ENCODE measurements around the gene AMH. TPM values are rescaled to one million over a fixed set of nuclear protein-coding genes. Genes with fewer than 3 reads are reported as not detected.

Gene AMH
- total RNA-seq, 1 donor from 2014 or later = 0.86 TPM

DNA sequence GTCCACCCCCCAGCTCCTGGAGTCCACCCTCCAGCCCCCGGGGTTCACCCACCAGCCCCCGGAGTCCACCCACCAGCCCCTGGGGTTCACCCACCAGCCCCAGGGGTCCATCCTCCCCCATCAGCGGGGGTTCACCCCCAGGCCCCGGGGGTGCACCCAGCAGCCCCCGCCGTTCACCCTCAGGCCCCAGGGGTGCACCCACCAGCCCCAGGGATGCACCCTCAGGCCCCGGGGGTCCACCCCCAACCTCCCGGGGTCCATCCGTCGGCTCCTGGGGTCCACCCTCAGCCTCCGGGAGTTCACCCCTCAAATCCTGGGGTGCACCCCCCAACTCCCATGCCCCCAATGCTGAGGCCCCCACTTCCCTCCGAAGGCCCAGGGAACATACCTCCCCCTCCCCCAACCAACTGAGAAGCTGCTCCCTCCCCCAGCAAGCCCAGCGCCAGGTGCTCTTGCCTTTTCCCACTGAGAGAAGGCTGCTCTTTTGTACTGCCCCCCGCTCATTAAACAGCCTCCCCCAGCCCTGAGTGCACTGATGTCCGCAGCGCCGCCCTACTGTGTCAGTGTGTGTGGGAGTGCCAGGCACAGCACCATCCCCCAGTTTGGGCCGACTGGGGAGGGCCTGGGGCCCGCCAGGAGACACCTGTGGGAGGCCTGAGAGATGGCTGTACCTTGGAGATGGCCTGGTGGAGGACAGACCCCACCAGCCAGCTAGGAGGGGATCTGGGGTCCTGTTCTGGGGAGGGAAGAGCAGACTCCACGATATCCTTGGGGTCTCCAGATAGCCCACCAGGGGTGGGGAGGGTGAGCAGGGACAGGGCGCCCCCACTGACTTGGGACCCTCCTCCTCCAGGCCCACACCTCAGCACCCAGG is 750 bp upstream of the AMH start:
- DNase-seq (ENCODE audit: low read depth, low spot score) = no peak

DNA sequence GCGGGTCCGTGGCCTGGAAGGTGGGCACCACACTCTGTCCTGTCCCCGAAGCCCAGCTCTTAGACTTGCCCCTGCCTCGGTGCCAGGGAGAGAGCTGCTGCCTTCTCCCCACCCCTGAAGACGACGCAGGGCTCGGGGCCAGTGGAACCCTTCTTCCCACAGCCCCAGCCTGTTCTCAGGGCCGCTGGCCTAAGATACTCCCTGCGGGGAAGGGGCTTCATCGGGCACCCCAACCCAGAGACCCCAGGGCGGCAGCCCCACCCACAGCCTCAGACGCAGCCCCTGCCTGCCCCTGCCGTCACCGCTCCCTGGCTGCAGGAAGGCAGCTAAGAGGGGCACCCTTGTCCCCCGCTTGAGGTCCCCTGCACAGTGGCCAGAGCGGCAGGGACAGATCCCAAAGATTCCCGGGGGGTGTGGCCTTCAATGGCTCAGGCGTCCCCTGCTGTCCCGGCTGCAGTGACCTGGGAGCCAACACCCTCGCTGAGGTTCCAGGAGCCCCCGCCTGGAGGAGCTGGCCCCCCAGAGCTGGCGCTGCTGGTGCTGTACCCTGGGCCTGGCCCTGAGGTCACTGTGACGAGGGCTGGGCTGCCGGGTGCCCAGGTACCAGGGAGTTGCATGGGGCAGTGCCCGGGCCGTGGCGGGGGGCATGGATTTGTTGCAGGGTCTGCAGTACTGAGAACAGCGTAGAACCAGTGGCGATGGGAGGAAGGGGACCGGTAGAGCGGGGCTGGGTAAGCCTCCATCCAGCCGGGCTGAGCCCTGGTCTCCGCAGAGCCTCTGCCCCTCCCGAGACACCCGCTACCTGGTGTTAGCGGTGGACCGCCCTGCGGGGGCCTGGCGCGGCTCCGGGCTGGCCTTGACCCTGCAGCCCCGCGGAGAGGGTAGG is 1.0 kb downstream of the AMH start:
- no peak for DNase-seq (ENCODE audit: low read depth, low spot score)

DNA sequence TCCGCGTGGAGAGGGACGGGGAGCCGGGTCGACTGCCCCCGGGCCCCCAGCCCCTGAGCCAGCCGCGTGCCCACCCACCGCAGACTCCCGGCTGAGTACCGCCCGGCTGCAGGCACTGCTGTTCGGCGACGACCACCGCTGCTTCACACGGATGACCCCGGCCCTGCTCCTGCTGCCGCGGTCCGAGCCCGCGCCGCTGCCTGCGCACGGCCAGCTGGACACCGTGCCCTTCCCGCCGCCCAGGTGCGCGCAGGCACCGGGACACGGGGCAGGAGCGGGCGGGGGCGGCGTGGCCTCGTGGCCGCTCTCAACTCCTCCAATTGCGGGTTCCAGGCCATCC is 1.6 kb downstream of the AMH start:
- DNase-seq (ENCODE audit: low read depth, low spot score) = no peak

DNA sequence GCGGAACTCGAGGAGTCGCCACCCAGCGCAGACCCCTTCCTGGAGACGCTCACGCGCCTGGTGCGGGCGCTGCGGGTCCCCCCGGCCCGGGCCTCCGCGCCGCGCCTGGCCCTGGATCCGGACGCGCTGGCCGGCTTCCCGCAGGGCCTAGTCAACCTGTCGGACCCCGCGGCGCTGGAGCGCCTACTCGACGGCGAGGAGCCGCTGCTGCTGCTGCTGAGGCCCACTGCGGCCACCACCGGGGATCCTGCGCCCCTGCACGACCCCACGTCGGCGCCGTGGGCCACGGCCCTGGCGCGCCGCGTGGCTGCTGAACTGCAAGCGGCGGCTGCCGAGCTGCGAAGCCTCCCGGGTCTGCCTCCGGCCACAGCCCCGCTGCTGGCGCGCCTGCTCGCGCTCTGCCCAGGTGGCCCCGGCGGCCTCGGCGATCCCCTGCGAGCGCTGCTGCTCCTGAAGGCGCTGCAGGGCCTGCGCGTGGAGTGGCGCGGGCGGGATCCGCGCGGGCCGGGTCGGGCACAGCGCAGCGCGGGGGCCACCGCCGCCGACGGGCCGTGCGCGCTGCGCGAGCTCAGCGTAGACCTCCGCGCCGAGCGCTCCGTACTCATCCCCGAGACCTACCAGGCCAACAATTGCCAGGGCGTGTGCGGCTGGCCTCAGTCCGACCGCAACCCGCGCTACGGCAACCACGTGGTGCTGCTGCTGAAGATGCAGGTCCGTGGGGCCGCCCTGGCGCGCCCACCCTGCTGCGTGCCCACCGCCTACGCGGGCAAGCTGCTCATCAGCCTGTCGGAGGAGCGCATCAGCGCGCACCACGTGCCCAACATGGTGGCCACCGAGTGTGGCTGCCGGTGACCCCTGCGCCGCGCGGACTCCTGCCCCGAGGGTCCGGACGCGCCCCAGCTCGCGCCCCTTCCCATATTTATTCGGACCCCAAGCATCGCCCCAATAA is 2.3 kb downstream of the AMH start:
- no peak for DNase-seq (ENCODE audit: low read depth, low spot score)

DNA sequence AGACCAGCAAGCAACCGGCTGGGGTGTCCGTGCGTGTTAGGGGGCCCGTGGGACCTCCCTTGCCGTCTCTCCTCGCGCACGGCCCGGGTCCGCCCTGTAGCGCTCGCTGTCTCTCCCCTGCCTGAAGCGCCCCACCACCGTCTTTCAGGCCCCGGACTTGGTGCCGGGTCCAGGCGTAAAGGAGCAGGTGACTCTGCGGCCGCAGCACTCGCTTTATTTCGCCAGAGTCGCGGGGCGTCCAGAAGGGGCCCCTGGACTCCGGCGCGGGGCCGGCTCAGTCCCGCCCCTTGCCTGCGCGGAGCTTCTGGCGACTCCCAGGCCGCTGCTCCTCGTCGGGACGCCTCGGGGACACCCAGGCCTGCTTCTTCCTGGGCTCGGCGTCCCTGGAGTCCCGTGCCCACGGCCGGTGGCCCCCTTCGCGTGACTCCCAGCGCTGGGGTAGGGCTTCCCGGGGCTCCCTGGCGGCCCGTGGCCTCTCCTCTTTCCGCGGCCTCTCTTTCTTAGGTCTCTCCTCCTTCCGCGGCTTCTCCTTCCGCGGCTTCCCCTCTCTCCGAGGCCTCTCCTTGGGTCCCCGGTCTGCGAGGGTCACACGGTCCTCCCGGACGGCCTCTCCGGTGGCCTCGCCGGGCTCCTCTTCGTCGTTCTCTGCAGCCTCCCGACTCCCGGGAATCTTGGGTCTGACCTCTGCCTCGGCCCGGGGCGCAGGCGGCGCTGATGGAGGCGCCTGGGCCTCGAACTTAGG is 3.1 kb downstream of the AMH start:
- DNase-seq (ENCODE audit: low read depth, low spot score) = no peak

DNA sequence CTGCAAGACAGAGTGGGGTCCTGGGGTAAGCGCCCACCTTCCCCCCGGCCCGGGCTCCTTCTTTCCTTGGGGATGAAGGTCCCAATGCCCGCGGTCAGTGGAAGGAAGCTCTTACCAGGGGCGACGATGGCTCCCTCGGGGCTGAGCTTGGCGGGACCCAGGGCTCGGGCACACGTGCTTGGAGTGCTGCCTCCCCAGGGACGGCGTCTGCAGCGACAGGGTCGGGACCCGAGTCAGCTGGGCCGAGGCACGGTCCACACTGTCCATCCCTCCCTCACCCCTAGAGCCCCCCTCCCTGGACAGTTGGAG is 3.6 kb downstream of the AMH start:
- no peak for DNase-seq (ENCODE audit: low read depth, low spot score)

DNA sequence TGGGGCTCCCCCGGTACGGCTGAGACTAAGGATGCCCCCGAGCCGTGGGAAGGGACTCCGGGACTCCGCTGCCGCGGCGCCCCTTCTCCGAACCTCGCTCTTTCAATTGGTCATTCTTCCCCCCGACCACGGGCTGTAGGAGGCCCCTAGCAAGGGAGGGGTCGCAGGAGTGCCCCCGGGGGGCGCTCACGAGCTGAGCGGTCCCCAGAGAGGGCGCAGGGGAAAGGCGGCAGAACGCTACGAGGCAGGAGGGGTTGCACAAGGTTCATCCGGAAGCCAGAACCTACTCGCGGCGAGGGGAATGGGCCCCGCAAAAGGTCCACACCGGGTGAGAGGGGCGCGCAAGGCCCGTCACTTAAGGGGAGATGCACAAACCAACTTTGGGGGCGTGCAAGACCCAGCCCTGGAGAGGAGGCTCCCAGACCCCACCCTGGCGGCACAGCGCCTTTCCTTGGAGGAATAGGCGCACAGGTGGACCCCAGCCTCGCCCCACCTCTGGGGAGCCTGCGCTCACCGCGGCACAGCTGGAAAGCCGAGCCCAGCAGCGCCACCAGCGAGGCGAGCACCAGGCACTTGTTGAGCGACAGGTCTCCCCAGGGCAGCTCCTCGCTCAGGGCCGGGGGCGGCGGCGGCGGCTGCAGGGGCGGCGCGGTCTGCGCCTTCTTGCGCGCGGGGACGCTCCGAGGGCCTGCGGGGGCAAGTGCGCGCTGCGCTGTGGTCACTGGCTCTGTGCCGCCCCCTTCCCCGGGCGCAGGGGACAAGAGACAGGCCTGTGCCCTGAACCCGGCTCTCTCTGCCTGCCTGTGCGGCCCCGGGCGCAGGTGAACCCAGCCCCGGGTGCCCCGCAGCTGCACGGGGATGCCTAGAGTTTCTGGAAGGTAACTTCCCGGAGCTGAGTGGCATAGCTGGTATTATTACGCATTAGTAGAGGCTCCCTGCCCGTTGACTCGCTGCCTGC is 4.3 kb downstream of the AMH start:
- DNase-seq (ENCODE audit: low read depth, low spot score) = no peak

DNA sequence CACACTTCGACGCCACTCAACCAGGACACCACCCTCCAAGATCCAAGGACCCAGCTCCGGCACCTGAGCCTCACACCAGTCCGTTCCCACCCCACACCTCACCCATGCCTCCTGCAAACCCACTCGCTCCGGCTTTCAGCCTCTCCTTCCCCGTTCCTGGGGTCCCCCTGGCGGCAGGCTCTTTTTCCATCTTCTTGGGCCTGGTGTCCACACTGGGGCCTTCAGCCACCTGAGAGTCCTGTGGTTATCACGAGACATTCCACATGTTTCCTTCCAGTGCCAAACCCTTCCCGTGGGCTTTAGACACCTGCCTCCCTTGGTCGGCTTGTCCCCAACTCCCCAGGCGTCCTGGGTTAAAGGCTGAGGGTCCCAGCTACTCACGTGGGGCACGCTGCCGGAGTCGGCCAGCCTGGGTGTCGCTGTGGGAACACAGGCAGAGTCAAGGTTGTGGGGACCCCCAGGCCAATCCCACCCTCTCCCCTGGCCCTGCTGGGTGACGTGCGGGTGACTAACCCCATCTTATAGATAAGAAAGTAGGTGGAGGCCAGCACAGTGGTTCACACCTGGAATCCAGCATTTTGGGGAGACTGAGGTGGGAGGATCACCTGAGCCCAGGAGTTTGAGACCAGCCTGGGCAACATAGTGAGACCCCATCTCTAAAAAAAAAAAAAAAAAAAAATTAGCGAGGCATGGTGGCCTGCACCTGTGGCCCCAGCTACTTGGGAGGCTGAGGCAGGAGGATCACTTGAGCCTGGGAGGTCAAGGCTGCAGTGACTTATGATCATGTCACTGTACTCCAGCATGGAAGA is 5.1 kb downstream of the AMH start:
- no peak for DNase-seq (ENCODE audit: low read depth, low spot score)

DNA sequence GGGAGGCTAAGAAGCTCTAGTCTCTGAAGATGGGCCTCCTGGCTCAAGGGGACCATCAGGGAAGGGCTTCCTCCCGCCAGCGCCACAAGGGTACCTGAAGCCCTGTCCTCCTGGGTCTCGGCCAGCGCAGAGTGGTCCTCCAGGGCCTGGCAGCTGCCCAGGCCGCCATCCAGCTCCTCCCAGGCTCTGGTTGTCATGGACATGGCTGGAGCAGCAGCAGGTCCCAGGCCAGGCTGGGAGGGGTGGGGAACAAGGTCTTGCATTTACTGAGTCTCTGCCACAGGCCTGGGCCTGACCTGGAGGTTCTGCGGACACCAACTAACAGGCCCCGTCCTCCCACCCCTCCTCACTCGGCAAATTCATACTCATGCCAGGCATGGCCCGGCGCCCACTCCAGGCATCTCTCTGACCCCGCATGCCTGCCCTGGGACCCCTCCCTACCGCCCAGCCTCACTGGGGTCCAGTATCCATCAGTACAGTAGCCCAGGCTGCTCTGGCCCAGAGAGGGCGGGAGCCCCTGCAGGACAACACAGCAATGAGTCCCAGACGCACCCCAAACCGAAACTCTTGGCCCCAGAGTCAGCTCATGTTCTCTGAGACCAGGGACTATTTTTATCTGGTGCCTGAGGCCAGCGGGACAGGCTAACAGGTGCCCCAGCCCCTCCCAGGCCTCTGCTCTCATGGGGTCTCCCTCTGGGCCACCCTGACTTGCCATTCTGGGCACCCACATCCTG is 6.2 kb downstream of the AMH start:
- DNase-seq (ENCODE audit: low read depth, low spot score) = no peak

DNA sequence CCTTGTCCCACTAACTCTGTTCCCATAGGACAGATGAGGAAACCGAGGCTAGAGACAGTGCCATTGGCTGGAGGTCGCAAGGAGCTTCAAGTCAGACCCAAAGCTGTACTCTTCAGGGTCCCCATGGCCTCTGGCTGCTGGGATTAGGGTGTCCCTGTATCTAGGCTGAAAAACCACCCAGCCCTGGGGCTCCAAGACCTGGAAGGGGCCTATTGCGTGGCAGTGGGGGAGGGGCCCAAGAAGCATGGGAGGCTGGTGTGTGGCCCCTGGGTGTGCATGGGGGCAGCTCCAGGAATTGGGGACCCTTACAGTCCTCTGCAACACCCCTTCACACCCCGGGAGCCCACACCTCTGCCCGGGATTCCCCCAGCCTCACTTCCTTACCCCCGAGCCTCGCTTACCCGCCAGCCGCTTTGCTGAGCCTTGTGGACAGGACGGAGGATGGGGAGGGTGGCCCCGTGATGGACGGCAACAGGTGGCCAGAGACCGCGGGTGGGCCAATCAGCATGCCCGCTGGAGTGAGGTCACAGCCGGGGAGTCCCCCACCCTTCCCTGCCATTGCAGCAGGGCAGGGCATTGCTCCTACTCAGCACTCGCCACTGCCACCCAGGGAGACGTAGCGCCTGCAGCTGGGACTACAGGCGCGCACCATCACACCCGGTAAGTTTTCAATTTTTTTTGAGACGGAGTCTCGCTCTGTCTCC is 7.0 kb downstream of the AMH start, which contains the start of gene JSRP1:
JSRP1 (minus strand) TSS at position 436 of the 704 bp plus-strand sequence. CDS start 1,103 bp downstream, outside the sequence.
- no peak for DNase-seq (ENCODE audit: low read depth, low spot score)

DNA sequence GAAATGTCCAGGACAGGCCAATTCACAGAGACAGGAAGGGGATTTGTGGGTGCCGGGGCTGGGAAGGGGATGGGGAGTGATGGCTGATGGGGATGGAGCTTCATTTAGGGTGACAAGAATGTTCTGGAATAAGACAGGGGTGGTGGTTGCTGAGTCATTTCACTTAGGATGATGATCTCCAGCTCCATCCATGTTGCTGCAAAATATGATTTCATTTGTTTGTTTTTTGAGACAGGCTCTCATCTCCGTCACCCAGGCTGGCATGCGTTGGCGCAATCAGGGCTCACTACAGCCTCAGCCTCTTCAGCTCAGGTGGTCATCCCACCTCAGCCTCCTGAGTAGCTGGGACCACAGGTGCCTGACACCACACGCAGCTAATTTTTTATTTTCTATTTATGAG is 10.2 kb downstream of the AMH start:
- no peak for DNase-seq (ENCODE audit: low read depth, low spot score)

DNA sequence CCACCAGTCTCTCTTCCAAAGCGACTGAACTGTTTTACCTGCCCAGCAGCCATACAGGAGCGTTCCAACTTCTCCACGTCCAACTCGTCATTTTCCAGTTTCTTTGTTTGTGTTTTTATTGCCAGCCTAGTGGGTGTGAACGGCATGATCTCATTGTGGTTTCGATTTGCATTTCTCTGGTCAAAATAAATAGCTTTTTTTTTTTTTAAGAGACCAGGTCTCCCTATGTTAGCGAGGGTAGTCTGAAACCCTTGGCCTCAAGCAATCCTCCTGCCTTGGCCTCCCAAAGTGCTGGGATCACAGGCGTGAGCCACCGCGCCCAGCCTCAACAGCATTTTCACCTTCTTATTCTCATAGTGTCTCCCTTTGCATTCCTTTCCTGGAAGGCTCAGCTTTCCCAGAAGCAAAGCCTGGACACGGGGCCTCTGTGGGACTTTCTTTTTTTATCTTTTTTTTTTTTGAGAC is 11.2 kb downstream of the AMH start:
- no peak for DNase-seq (ENCODE audit: low read depth, low spot score)

DNA sequence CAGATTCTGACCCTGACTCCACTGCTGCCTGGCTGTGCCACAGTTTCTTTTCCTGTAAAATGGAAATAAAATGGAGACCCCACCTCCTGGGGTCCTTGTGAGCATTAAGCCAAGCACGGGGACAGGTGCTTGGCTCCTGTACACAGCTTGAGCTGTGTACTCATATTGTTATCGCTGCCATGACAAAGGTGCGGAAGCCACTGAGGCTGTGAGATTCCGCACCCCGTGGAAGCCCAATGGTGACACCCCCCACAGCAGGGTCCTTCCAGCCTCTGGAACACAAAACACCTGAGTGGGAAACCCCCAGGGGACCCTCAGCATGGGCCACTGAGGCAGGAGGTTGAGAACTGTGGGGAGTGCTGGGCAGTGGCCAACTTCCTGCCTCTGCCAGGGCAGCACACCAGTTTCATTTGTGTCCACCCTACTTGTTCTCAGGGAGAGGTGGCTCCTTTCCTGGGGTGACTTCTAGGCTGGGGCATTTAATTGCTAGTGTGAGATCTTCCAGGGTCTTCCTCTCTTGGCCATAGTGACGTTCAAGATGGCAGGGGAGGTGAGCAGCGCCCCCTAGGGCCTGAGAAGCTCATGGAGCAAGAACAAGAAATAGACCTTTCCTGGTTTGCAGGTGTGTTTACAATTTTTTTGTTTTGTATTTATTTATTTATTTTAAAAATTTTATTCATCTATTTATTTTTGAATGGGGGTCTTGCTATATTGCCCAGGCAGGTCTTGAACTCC is 12.5 kb downstream of the AMH start:
- DNase-seq (ENCODE audit: low read depth, low spot score) = no peak

DNA sequence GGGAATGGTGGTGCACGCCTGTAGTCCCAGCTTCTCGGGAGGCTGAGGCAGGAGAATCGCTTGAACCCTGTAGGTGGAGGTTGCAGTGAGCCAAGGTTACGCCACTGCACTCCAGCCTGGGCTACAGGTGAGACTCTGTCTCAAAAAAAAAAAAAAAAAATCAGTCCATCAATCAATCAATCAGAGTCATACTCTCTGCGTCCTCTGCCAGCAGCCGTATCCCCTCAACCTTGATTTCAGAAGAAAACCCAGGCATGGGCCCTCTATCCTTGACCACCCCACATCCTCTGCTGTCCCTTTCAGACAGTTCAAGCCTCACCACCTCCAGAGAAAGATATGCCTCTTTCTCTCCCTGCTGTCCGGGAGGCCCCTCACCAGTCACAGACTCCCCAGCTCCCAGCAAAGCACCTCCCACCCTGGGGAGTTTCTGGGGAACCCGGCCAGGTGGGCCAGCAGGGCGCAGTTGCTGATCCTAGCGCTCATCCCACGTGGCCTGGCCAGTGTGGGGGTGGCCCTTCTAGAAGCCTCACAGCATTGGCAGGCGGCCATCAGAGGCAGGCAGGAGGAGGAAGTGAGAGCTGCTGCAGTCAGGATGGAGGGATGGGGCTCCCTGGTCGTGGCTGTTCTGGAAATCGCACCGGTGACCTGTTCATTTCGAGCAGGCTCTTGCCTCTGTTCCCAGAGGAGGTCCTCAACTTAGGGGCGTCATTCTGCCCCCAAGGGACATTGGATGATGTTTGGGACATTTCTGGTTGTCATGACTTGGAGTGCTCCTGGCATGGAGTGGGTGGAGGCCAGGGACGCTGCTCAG is 17.3 kb downstream of the AMH start:
- peak; percentile 47 for DNase-seq (ENCODE audit: low read depth, low spot score)

DNA sequence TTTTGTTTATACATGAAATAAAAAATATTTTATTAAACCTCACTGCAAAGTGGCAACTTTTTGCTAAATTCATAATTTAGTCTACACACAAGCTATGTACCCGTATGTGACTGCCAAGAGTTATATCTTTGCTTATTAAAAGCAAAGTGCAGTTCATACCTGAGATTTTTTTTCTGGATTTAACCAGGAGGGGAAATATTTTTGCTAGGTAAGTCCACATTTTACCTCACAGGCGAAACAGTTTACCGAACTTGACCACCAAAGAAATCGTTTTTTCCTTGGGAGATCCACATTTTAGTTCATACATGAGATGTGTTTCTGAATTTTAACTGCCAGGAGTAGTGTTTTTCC is 19.3 kb downstream of the AMH start:
- DNase-seq (ENCODE audit: low read depth, low spot score) = no peak

DNA sequence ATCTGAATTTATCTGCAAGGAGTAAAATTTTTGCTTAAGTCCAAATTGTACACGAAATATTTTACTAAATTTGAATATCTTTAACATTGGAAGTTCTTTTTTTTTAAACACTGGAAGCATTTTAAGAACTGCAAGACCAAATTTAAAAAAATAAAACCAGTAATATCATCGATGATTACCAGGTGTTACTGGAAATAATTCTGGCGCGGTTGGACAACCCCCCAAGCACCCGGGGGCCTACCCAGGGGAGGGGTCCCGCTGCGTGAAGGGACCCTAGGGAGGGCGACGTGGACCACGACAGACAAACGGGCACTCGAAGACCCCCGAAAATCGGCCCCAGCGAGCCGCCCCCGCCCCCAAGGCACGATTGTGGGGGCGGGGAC is 19.7 kb downstream of the AMH start:
- no peak for DNase-seq (ENCODE audit: low read depth, low spot score)

Measured in pulmonary artery endothelial cell (primary cell).